ENCODE results near the gene MTHFD1L.
"Not testable (repeated sequence)": the region's sequence is repeated elsewhere in the genome, so short reads cannot be mapped to it uniquely, and the experiment has no call there.

Gene MTHFD1L

GRCh38 chr6:151071295-151071694 lies 205.8 kb downstream of the MTHFD1L start:
- no peak for DNase-seq

GRCh38 chr6:151073146-151073545 lies 207.6 kb downstream of the MTHFD1L start:
- DNase-seq = no peak

- no peak for DNase-seq
These were observed 208.2 kb downstream of the MTHFD1L start for GRCh38 chr6:151073701-151074100.

- no peak for DNase-seq
These were observed 209.5 kb downstream of the MTHFD1L start for GRCh38 chr6:151075005-151075404.

- DNase-seq = no peak
These were observed 210.0 kb downstream of the MTHFD1L start for GRCh38 chr6:151075527-151075926.

GRCh38 chr6:151075930-151076555 lies 210.5 kb downstream of the MTHFD1L start:
- no peak for DNase-seq

GRCh38 chr6:151078655-151079054 lies 213.2 kb downstream of the MTHFD1L start:
- no peak for DNase-seq

- DNase-seq = no peak
These were observed 216.2 kb downstream of the MTHFD1L start for GRCh38 chr6:151081656-151082055.

GRCh38 chr6:151082079-151082478 lies 216.6 kb downstream of the MTHFD1L start:
- DNase-seq = no peak

- DNase-seq = no peak
These were observed 218.8 kb downstream of the MTHFD1L start for GRCh38 chr6:151084275-151084674.

- not testable (repeated sequence) for DNase-seq
These were observed 221.6 kb downstream of the MTHFD1L start for GRCh38 chr6:151087055-151087454.

- no peak for DNase-seq
These were observed 222.5 kb downstream of the MTHFD1L start for GRCh38 chr6:151087861-151088598.

- no peak for DNase-seq
These were observed 223.1 kb downstream of the MTHFD1L start for GRCh38 chr6:151088599-151088935.

GRCh38 chr6:151088963-151089362 lies 223.5 kb downstream of the MTHFD1L start:
- no peak for DNase-seq

- peak; percentile 50 for DNase-seq
These were observed 224.5 kb downstream of the MTHFD1L start for GRCh38 chr6:151089978-151090377.

- no peak for DNase-seq
These were observed 226.1 kb downstream of the MTHFD1L start for GRCh38 chr6:151091571-151091970.

GRCh38 chr6:151092591-151092990 lies 227.1 kb downstream of the MTHFD1L start:
- DNase-seq = no peak

- DNase-seq = no peak
These were observed 228.2 kb downstream of the MTHFD1L start for GRCh38 chr6:151093706-151094105.

GRCh38 chr6:151095538-151096254 lies 230.2 kb downstream of the MTHFD1L start:
- DNase-seq = no peak

- DNase-seq = no peak
These were observed 230.7 kb downstream of the MTHFD1L start for GRCh38 chr6:151096255-151096612.

- DNase-seq = no peak
These were observed 231.4 kb downstream of the MTHFD1L start for GRCh38 chr6:151096691-151097606.

GRCh38 chr6:151098166-151098565 lies 232.7 kb downstream of the MTHFD1L start:
- DNase-seq = no peak

GRCh38 chr6:151100326-151100725 lies 234.8 kb downstream of the MTHFD1L start:
- DNase-seq = no peak

Measured in NCI-H2107 (cell line).